HG02973 (cell line): ENCODE measurements around the gene ULK4.

Experiments used
- ATAC-seq: cut with Tn5 transposase; IDR thresholded peaks from one replicate; pipeline ENCODE4 v1.9.1; 2021; ENCODE audit warnings: moderate library complexity; ENCODE audit not compliant: unreplicated experiment

Gene ULK4

GRCh38 chr3:41519746-41520145 is 442.2 kb downstream of the ULK4 start:
- ATAC-seq = no peak

DNA sequence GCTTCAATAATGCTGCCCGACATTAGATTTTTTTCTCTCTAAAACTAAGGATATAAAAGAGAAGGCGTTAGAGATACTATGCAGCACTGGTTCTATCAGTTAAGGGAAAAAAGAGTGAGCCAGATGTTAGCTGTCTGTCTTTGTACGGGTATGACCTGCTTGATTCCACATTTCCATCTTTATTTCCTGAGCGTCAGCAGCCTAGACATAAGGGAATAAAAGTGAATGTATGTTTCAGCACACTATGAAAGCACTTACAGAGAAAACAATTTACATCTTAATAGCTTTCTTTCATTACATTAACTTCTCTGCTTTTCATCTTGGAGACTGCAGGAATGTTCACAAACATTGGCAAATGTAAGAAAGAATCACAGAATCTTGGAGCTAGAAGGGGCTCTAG is 443.3 kb downstream of the ULK4 start:
- no peak for ATAC-seq

GRCh38 chr3:41508063-41508696 is 453.7 kb downstream of the ULK4 start:
- ATAC-seq = no peak

- no peak for ATAC-seq
Observed at GRCh38 chr3:41507336-41508062, 454.4 kb downstream of the ULK4 start.

DNA sequence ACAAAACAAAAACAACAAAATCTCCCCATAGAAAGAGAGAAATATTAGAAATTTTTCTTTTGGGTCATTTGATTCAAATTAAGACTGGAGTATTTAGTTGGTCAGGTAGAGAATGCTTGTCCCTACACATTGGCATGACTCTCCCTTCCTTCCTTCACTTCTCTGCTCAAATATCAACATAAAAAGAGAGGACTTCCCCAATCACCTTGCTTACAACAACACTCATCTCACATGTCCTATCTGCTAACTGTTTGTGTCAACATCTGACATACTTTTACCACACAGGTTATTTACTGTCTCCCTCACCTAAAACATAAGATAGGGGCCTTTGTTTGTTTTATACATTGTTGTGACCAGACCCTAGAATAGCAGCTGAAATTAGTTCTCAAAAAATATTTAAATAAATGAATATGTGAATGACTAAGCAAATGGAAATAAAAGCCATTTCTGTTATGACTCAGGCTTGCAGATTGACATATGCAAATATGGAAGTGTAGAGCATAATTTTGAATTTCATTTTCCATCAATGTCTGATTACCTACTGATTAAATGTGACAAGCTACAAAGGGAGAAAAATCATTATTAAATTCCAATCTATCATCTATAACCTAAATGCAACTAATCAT is 457.8 kb downstream of the ULK4 start:
- peak; percentile 78 for ATAC-seq

GRCh38 chr3:41502481-41502880 is 459.4 kb downstream of the ULK4 start:
- ATAC-seq = no peak

- no peak for ATAC-seq
Observed at GRCh38 chr3:41502023-41502422, 459.9 kb downstream of the ULK4 start.

DNA sequence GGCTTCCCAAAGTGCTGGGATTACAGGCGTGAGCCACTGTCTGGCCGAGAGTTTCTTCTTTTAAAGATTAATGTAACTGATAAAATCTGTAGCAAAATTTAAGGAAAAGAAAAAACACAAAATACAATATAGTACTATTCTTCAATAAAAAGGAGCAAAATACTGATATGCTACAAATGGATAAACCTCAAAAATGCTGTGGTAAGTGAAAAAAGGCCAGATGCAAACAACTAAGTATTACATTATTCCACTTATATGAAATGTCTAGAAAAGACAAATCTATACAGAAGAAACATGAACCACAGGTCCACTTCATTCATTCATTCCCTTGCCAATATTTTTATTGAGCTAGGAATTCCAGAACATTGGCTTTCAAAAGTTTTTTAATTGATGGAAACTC is 463.1 kb downstream of the ULK4 start:
- ATAC-seq = no peak

DNA sequence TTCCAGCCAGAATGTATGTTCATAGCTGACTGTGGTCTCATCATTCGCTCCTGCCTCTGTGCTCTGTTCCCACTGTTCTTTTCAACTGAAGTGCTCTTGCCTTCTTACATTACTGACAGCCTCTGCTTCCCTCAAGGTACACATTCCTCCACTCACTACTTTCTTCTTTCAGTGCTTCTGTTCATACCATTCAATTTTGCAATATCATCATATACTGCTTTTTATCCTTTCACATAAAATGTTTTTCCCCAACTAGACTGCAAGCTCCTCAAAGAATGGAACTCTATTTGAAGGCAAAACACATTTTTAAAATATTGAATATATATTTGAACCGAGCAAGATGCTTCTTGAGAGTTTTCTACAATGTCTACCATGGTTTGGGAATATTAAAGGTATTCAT is 471.5 kb downstream of the ULK4 start:
- no peak for ATAC-seq

- ATAC-seq = no peak
Observed at GRCh38 chr3:41489231-41489630, 472.7 kb downstream of the ULK4 start.

DNA sequence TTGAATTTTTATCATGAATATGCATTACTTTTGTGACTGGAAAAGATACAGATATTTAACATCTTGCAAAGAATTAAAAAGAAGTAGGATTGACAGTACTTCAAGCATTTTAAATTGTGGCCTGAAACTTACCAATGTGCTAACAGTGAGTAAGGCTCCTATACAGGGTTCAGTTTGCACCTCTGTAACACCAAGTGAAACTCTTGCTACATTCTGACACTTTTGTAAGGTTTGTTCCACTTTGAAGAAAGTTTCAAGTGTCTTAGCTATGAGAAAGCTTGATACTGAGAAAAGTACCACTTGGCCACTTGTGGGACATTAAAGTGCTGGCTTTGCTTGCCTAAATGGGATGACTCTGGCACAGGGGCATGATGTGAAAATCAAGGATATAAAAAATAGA is 473.4 kb downstream of the ULK4 start:
- no peak for ATAC-seq

- ATAC-seq = no peak
Observed at GRCh38 chr3:41485484-41485883, 476.4 kb downstream of the ULK4 start.

DNA sequence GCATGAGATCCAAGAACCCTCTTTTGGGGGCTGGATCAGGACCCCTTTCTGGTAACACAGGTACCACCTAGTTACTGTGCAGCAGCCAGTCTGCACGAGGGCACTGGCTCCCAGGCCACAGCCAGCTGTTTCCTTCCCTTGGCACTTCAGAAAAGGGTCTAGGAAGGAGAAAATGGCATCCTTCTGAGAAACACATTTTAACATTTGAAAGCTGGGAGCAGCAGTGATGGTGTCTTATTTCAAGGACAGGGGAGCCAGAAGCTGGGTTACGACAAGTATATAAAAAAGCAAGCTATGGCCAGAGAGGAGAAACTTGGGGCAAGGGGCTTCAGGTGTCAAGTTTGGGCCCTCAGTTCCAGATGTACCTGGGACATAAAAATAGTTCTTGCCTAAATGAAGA is 479.8 kb downstream of the ULK4 start:
- ATAC-seq = no peak

- no peak for ATAC-seq
Observed at GRCh38 chr3:41478278-41478677, 483.6 kb downstream of the ULK4 start.

- ATAC-seq = no peak
Observed at GRCh38 chr3:41477399-41478014, 484.4 kb downstream of the ULK4 start.

DNA sequence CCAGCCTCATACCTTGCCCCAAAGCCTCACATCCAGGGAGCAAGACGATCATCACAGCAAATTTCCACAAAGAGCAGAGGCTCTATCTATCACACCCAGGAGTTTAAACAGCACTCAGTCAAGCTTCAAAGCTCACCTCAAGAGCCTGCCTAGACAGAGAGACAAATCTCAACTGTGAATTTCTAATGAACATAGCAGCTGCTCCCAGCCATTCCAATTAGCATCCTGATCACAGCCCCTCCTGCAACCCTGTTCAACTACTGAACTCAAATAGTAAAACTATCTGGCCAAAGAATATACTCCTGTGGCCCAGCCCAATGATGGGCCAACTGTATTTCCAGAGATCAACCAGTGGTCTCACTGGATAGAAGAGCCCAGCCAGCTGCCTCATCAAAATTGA is 492.8 kb downstream of the ULK4 start:
- ATAC-seq = no peak

DNA sequence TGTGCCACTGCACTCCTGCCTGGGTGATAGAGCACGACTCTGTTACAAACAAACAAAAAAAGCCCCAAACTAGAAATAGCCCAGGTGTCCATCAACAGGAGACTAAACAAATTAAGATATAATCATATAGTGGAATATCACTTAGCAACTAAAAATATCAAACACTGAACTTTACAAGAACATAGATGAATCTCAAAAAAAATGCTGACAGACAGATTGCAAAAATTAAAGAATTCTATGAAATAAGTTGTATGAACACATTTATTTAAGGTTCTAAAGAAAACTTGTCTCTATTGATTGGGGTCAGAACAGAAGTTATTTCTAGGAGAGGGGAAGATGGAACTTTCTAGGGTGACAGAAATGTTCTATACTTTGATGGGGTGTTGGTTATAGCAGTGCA is 494.4 kb downstream of the ULK4 start:
- no peak for ATAC-seq

GRCh38 chr3:41464858-41465257 is 497.0 kb downstream of the ULK4 start:
- ATAC-seq = no peak

DNA sequence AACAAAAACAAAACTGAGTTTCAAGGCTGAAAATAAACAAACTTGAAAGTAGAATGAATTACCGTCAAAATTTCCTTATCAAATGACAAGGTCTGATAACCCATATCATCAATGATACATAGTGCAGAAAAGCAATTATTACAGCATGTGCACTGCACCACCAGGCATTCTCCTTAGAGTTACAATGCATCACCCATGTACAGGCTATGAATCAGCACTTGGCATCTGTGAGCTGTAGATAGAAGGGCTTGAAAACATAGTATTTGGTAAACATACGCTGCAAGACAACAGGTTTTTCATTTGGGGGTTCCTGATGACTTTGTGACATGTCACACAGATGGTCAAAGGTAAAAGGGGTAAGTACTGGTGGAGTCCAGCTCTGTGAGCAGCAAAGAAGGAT is 497.5 kb downstream of the ULK4 start:
- no peak for ATAC-seq

- no peak for ATAC-seq
Observed at GRCh38 chr3:41462103-41462691, 499.7 kb downstream of the ULK4 start.

GRCh38 chr3:41460736-41461135 is 501.2 kb downstream of the ULK4 start:
- ATAC-seq = no peak

- ATAC-seq = no peak
Observed at GRCh38 chr3:41457176-41457575, 504.7 kb downstream of the ULK4 start.
